Subcutaneous abdominal adipose tissue (tissue), 5 donors: ENCODE measurements around the gene JADE1.

ENCODE experiments used
- H3K27ac ChIP-seq: one replicate; pipeline ENCODE4 v1.7.0; 2013; ENCODE audit warnings: low read depth, mild to moderate bottlenecking, inconsistent platforms, low read length, moderate library complexity
- H3K27me3 ChIP-seq, 5 donors: one replicate each; pipeline ENCODE4 v1.7.0; 2013; ENCODE audit warnings: low read length in 5 of 5, inconsistent platforms in 1 of 5; ENCODE audit not compliant: control insufficient read depth in 5 of 5, insufficient read depth in 4 of 5
- H3K36me3 ChIP-seq, 5 donors: one replicate each; pipeline ENCODE4 v1.7.0; 2013; ENCODE audit warnings: low read length in 5 of 5; ENCODE audit not compliant: control insufficient read depth in 5 of 5, insufficient read depth in 5 of 5
- H3K4me1 ChIP-seq, 5 donors: one replicate each; pipeline ENCODE4 v1.7.0; 2013; ENCODE audit warnings: low read length in 5 of 5, mild to moderate bottlenecking in 3 of 5, moderate library complexity in 1 of 5; ENCODE audit not compliant: control insufficient read depth in 5 of 5, insufficient read depth in 5 of 5
- H3K4me3 ChIP-seq, 5 donors: one replicate each; pipeline ENCODE4 v1.7.0; 2013; ENCODE audit warnings: low read length in 5 of 5, low read depth in 1 of 5
- H3K9ac ChIP-seq, 5 donors: one replicate each; pipeline ENCODE4 v1.7.0; 2013; ENCODE audit warnings: low read length in 5 of 5, mild to moderate bottlenecking in 4 of 5, moderate library complexity in 3 of 5
- H3K9me3 ChIP-seq, 5 donors: one replicate each; pipeline ENCODE4 v1.7.0; 2013; ENCODE audit warnings: low read length in 5 of 5; ENCODE audit not compliant: control insufficient read depth in 5 of 5
- donor health status: healthy.
- donor health status: healthy.
- donor health status: healthy.
- donor health status: healthy.
- donor health status: healthy.

JADE1 gene

DNA sequence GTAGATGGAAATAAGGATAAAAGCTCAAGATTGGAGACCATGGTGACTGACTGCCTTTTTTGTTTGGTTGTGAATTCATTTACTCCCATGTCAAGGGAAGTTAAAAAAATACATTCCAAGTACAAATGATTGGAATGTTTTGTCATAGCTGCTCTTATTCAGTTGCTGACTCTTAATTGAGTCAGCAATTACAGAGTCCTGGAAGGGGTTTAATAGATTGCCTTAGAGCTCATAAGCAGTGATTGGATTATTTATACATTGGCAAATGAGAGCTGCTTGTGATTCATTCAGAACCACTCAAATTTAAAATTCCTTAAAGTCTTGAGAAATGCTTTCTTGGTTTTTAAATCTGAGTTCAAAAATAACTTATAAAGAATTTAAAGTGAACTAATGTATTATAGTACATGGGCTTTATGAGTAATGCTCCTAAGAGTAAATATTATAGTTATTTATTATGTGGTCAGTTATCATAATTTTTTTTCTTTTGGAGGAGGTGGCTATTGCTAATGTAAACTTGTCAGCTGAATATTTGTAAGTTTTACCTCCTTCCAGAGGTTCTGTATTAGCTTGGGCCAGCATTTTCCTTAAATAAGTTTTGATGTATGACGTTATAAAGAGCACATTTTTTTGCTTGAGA is 13.6 kb downstream of the JADE1 start:
- Histone ChIP-seq H3K4me3 (no peak overlapping the region), H3K36me3 (no peaks in the 10 kb centered on the region), H3K9ac (peak overlapping the region in 2 of 5 donors; percentile 35 to 47), H3K4me1 (peaks cover 2 to 54% (median 25%) of the 10 kb centered on the region in 5 donors), H3K27me3 (no peaks in the 10 kb centered on the region), H3K9me3 (no peaks in the 10 kb centered on the region), H3K27ac (peak overlapping the region; percentile 82)

GRCh38 chr4:128825226-128825625 is 15.7 kb downstream of the JADE1 start:
- Histone ChIP-seq H3K36me3 (no peaks in the 10 kb centered on the region), H3K9ac (no peak overlapping the region), H3K4me1 (peaks cover 2 to 62% (median 28%) of the 10 kb centered on the region in 5 donors), H3K27me3 (no peaks in the 10 kb centered on the region), H3K4me3 (no peak overlapping the region), H3K9me3 (no peaks in the 10 kb centered on the region), H3K27ac (peak overlapping the region; percentile 21)

GRCh38 chr4:128827296-128827695 is 17.8 kb downstream of the JADE1 start:
- Histone ChIP-seq H3K36me3 (peaks cover 0 to 7% (median 0%) of the 10 kb centered on the region in 5 donors), H3K4me3 (no peak overlapping the region), H3K9ac (no peak overlapping the region), H3K9me3 (no peaks in the 10 kb centered on the region), H3K27ac (peak overlapping the region; percentile 60), H3K27me3 (no peaks in the 10 kb centered on the region), H3K4me1 (peaks cover 6 to 70% (median 43%) of the 10 kb centered on the region in 5 donors)

- H3K27ac ChIP-seq = peak overlapping the region; percentile 62
- H3K36me3 ChIP-seq = peaks cover 0 to 21% (median 15%) of the 10 kb centered on the region in 5 donors
- peaks cover 11 to 65% (median 41%) of the 10 kb centered on the region in 5 donors for H3K4me1 ChIP-seq
- no peaks in the 10 kb centered on the region for H3K27me3 ChIP-seq
- no peak overlapping the region for H3K4me3 ChIP-seq
- peak overlapping the region in 3 of 5 donors; percentile 12 to 60 (median 26) for H3K9ac ChIP-seq
- H3K9me3 ChIP-seq = no peaks in the 10 kb centered on the region
These were observed 21.5 kb downstream of the JADE1 start for GRCh38 chr4:128830906-128831503.

DNA sequence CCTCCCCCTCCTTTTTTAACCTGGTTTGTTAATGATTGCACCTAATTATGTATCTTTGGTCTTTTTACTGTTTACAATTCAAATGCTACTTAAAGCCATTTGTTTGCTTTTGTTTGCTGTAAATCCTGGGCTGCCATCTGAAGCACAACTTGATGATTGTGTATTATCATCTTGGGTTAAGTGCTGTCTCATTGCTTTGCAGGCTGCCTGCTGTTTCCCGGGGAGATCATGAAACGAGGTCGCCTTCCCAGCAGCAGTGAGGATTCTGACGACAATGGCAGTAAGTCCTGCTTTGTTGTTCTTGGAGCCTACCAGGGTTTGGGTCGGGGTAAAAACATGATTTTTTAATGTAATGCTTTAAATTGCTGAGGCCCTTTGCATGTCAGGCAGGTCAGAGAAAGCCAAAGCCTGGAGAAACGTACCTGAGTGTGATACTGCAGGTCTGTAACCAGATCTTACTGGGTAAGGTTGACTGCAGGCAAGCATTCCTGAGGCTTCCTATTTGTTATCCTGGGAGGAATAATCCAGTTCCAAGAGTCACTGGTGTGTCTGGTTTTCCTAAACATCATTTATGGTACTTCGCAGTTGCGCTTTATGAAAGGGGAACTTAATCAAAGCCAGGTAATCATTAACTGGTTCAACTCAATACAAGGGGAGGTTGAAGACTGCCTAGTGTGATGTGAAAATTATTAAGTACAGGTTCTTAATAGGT is 22.2 kb downstream of the JADE1 start:
- H3K9me3 ChIP-seq = no peaks in the 10 kb centered on the region
- H3K4me1 ChIP-seq = peaks cover 11 to 67% (median 41%) of the 10 kb centered on the region in 5 donors
- peak overlapping the region in 1 of 5 donors; percentile 17 for H3K9ac ChIP-seq
- H3K36me3 ChIP-seq = peaks cover 0 to 21% (median 15%) of the 10 kb centered on the region in 5 donors
- peak overlapping the region; percentile 62 for H3K27ac ChIP-seq
- no peaks in the 10 kb centered on the region for H3K27me3 ChIP-seq
- H3K4me3 ChIP-seq = no peak overlapping the region

- Histone ChIP-seq H3K4me1 (peaks cover 11 to 65% (median 40%) of the 10 kb centered on the region in 5 donors), H3K9me3 (no peaks in the 10 kb centered on the region), H3K27me3 (no peaks in the 10 kb centered on the region), H3K4me3 (no peak overlapping the region), H3K9ac (peak overlapping the region in 2 of 5 donors; percentile 12 to 17), H3K27ac (peak overlapping the region; percentile 24), H3K36me3 (peaks cover 0 to 21% (median 16%) of the 10 kb centered on the region in 5 donors)
These were observed 22.7 kb downstream of the JADE1 start for GRCh38 chr4:128832243-128832625.

DNA sequence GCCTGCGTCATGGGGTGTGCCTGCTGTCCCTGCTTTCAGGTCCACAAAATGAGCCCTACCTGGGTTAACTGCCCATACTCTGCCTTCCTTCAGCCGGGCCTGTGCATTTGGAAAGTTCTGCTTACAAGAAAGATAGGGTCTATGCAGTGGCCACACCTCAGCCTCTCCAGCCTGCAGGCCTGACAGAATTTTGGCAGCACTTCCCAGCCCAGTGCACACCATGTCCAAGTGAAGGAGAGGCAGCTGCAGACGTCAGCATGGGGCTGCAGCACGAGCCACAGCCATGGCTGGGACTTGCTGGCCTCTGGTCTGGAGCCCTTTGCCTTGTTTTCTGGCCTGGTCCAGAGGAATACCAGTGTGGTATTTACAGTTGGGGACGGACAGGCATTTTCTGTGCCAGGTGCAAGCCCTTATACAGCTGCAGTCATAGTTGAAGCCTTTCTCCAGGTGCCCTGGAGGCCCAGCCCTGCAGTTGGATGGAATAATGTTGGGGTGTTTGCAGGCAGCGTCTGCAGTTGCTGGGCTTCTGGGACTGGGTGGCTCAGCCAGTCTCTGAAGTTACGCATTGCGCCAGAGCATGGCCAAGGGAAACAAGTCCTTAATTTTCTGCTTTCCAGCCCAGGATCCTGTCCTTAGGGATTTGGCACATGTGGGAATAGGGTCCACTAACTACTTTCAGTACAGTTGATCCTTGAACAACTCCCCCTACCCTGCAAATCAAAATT is 26.2 kb downstream of the JADE1 start:
- H3K9ac ChIP-seq = no peak overlapping the region
- H3K9me3 ChIP-seq = no peaks in the 10 kb centered on the region
- H3K4me1 ChIP-seq = peaks cover 9 to 57% (median 30%) of the 10 kb centered on the region in 5 donors
- peaks cover 0 to 23% (median 16%) of the 10 kb centered on the region in 5 donors for H3K36me3 ChIP-seq
- H3K27ac ChIP-seq = peak overlapping the region; percentile 62
- H3K27me3 ChIP-seq = no peaks in the 10 kb centered on the region
- H3K4me3 ChIP-seq = peak overlapping the region in 2 of 5 donors; percentile 30 to 37

DNA sequence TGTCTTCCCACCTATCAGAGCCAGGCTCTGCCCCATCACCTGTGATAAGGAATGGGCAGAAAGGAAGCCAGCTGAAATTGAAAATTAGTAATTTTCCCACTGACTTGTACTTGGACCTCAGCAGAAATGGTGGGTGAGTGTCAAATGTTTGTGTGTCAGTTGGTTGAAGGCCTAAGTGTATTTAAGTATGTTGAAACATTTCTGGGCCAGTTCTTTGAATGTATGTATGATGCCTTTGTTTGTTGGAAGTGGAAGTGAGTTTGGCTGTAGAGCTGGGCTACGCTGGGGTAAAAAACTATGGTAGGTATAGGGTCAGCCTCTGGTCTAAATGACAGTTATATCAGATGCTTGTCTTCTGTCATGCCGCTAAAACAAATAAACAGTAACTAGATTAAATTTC is 27.7 kb downstream of the JADE1 start:
- peak overlapping the region; percentile 61 for H3K27ac ChIP-seq
- no peak overlapping the region for H3K9ac ChIP-seq
- H3K4me3 ChIP-seq = no peak overlapping the region
- no peaks in the 10 kb centered on the region for H3K27me3 ChIP-seq
- peaks cover 5 to 48% (median 16%) of the 10 kb centered on the region in 5 donors for H3K4me1 ChIP-seq
- H3K36me3 ChIP-seq = peaks cover 4 to 22% (median 18%) of the 10 kb centered on the region in 5 donors
- H3K9me3 ChIP-seq = no peaks in the 10 kb centered on the region

GRCh38 chr4:128837679-128838078 is 28.2 kb downstream of the JADE1 start:
- Histone ChIP-seq H3K9me3 (no peaks in the 10 kb centered on the region), H3K36me3 (peaks cover 4 to 21% (median 16%) of the 10 kb centered on the region in 5 donors), H3K27me3 (no peaks in the 10 kb centered on the region), H3K4me3 (no peak overlapping the region), H3K4me1 (peaks cover 5 to 51% (median 16%) of the 10 kb centered on the region in 5 donors), H3K9ac (no peak overlapping the region), H3K27ac (peak overlapping the region; percentile 61)
